Nephron (organoid): ENCODE measurements around the gene C9orf43.
"Not testable (repeated sequence)": the region's sequence is repeated elsewhere in the genome, so short reads cannot be mapped to it uniquely, and the experiment has no call there.

Experiments
- H3K27ac Mint-ChIP-seq, 3 experiments: 2 replicates each; pipeline ENCODE4 v1.8.0; 2020; ENCODE audit warnings: mixed read lengths in 3 of 3, mild to moderate bottlenecking in 2 of 3, moderate library complexity in 1 of 3
- H3K27me3 Mint-ChIP-seq: 2 replicates; pipeline ENCODE4 v1.8.0; 2021; ENCODE audit warnings: low read depth, mild to moderate bottlenecking, moderate library complexity, mixed read lengths
- H3K36me3 Mint-ChIP-seq: 2 replicates; pipeline ENCODE4 v1.8.0; 2020; ENCODE audit warnings: low read depth, mixed read lengths
- H3K4me1 Mint-ChIP-seq: 2 replicates; pipeline ENCODE4 v1.8.0; 2020; ENCODE audit warnings: mixed read lengths
- H3K4me3 Mint-ChIP-seq, 3 experiments: 2 replicates each; pipeline ENCODE4 v1.8.0; 2020; ENCODE audit warnings: mild to moderate bottlenecking in 3 of 3, mixed read lengths in 3 of 3, moderate library complexity in 2 of 3
- H3K9me3 Mint-ChIP-seq: 2 replicates; pipeline ENCODE4 v1.8.0; 2020; ENCODE audit warnings: mixed read lengths
- TF ChIP-seq, protein P1 (sequence below), 3 experiments: fragments of 200-600 bp; sonication (generic); IDR thresholded peaks; one replicate each; pipeline ENCODE4 v1.5.0; 2021; ENCODE audit warnings: antibody characterized with exemption in 3 of 3; ENCODE audit not compliant: unreplicated experiment in 3 of 3

Gene C9orf43

DNA sequence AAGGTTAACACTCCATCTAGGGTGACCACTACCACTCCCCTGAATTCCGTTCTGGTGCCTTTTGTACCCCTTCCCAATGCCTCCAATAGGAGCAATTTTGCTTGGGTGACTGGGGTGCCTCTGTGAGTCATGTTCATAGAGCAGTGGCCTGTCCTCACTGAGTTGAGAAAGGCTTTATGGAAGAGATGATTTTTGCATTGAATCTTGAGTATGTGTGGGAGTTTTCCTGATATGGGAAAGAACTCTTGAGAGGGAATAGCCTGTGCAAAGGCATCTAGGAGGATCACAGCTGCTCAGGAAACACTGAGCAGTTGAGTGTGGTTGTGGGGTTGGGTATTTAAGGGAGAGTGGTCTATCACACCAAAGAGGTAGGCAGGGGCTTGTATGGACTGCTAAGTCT, 16.2 kb downstream of the C9orf43 start:
- Mint-ChIP-seq H3K4me3 (no peak overlapping the region), H3K27me3 (peaks cover 6% of the 10 kb centered on the region), H3K27ac (no peak overlapping the region), H3K4me1 (no peaks in the 10 kb centered on the region), H3K9me3 (no peaks in the 10 kb centered on the region), H3K36me3 (no peaks in the 10 kb centered on the region)
- TF ChIP-seq, protein P1, sequence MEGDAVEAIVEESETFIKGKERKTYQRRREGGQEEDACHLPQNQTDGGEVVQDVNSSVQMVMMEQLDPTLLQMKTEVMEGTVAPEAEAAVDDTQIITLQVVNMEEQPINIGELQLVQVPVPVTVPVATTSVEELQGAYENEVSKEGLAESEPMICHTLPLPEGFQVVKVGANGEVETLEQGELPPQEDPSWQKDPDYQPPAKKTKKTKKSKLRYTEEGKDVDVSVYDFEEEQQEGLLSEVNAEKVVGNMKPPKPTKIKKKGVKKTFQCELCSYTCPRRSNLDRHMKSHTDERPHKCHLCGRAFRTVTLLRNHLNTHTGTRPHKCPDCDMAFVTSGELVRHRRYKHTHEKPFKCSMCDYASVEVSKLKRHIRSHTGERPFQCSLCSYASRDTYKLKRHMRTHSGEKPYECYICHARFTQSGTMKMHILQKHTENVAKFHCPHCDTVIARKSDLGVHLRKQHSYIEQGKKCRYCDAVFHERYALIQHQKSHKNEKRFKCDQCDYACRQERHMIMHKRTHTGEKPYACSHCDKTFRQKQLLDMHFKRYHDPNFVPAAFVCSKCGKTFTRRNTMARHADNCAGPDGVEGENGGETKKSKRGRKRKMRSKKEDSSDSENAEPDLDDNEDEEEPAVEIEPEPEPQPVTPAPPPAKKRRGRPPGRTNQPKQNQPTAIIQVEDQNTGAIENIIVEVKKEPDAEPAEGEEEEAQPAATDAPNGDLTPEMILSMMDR (IDR thresholded peaks at IDR 0.05; ENCODE audit: unreplicated experiment in 3 of 3): no peak

DNA sequence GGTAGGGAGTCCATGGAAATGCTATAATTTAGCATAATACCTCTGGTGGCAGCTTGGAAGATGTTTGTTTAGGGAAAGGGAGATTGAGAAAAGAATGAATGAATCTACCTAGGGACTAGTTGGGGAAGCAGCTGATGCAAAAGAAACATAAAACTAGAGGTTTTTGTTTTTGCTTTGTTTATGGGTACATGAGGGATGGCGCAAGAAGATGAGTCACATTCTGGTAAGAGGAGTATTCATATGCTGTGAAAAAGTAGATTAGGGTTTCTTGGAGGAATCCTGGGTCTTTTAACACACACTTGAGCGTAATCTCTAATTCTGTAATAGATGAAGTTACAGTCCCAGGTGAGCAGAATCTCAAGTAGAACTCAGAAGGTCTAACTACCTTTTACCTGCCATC, 17.1 kb downstream of the C9orf43 start:
- Mint-ChIP-seq H3K36me3 (no peaks in the 10 kb centered on the region), H3K9me3 (no peaks in the 10 kb centered on the region), H3K27ac (no peak overlapping the region), H3K4me1 (no peaks in the 10 kb centered on the region), H3K4me3 (no peak overlapping the region), H3K27me3 (peaks cover 6% of the 10 kb centered on the region)
- TF ChIP-seq, protein P1 (IDR thresholded peaks at IDR 0.05; ENCODE audit: unreplicated experiment in 3 of 3): no peak

DNA sequence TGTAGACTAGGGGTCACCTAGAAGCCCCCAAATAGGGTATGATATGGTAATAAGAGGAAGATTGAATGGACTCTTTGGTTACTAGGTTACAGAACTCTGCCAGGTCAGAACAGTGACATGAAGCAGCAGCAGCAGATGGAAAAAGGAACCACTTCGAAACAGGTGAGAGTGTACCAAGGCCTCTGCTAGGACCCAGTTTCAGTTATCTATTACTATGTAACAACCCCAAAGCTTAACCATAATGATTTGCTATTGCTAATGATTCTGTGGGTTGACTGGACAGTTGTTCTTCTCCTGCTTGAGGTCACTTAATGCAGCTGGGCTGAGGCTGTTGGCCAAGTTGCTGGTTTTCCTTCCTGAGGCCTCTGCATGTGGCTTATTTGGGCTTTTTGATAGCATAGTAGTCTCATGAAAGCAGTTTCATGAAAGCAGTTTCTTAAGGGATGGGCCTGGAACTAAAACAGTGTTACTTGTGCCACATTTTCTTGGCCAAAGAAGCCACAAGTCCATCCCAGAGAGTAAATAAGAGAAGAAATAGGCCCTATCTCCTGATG, 17.6 kb downstream of the C9orf43 start:
- Mint-ChIP-seq H3K4me1 (no peaks in the 10 kb centered on the region), H3K9me3 (no peaks in the 10 kb centered on the region), H3K4me3 (no peak overlapping the region), H3K27me3 (peaks cover 6% of the 10 kb centered on the region), H3K27ac (no peak overlapping the region), H3K36me3 (no peaks in the 10 kb centered on the region)
- TF ChIP-seq, protein P1 (IDR thresholded peaks at IDR 0.05; ENCODE audit: unreplicated experiment in 3 of 3): no peak

DNA sequence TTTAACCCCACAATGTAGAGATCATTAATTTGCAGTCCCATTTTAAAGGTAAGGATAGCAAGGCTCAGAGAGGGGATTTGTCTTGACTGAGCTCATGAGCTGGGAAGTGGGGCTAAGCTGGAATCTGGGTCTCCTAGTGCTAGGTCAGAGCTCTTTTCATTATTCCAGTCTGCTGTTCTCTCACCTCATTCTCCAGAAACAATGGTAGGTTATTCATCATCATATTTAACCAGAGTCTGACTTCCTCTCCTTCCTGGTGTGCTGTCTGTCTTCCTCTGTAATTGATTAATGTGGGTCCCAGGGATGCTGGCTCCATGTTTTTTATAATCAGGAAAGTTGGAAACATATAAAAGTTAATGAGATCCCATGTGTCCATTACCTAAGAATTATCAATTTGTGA, 20.6 kb downstream of the C9orf43 start:
- TF ChIP-seq, protein P1 (IDR thresholded peaks at IDR 0.05; ENCODE audit: unreplicated experiment in 3 of 3): no peak
- H3K4me1 Mint-ChIP-seq: no peaks in the 10 kb centered on the region
- no peak overlapping the region for H3K27ac Mint-ChIP-seq
- H3K27me3 Mint-ChIP-seq: peaks cover 4% of the 10 kb centered on the region
- no peak overlapping the region for H3K4me3 Mint-ChIP-seq
- no peaks in the 10 kb centered on the region for H3K36me3 Mint-ChIP-seq
- H3K9me3 Mint-ChIP-seq: no peaks in the 10 kb centered on the region

DNA sequence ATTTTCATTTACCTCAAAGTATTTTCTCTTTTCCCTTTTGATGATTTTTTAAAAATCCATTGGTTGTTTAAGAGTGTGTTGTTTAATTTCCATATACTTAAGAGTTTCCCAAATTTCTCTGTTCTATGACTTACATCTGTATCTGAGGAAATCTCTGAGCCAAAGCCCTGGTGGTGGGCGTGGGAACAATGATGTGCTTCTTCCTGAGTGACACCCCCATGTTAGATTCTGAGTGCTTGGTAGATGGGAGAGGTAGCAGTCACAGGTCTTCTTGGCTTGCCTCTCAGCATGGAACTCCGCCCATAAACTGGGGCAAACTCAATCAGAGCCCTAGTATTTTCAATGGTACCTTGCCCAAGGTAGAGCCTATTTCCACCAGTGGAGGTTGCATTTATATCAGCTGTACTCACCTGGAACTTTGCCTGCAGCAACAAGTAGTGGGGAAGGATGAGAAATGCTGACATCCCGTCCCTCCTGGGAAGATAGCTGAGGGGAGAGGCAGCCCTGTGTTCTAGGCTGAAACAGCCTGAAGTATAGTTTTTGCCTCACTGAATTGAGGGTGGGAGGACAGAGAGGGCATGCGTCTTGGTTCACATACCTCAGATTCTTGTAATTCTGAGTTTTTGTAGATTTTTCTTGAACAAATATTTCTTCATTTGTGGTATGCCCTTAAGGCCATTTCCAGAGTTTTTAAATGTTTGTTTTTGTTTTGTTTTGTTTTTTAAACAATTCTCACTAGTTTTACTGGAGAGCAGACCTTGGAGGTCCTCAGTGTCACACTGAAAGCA, 26.4 kb downstream of the C9orf43 start:
- no peak overlapping the region for H3K4me3 Mint-ChIP-seq
- no peaks in the 10 kb centered on the region for H3K4me1 Mint-ChIP-seq

DNA sequence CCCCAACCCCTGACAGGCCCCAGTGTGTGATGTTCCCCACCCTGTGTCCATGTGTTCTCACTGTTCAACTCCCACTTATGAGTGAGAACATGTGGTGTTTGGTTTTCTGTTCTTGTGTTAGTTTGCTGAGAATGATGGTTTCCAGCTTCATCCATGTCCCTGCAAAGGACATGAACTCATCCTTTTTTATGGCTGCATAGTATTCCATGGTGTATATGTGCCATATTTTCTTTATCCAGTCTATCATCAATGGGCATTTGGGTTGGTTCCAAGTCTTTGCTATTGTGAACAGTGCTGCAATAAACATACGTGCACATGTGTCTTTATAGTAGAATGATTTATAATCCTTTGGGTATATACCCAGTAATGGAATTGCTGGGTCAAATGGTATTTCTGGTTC, 27.2 kb downstream of the C9orf43 start:
- H3K27me3 Mint-ChIP-seq, H3K4me1 Mint-ChIP-seq, H3K36me3 Mint-ChIP-seq, H3K27ac Mint-ChIP-seq, H3K4me3 Mint-ChIP-seq, H3K9me3 Mint-ChIP-seq: not testable (repeated sequence)

More for the DNA sequence above, 26.4 kb downstream of the C9orf43 start:
- TF ChIP-seq, protein P1 (IDR thresholded peaks at IDR 0.05; ENCODE audit: unreplicated experiment in 3 of 3): no peak
- Mint-ChIP-seq H3K27me3 (peaks cover 4% of the 10 kb centered on the region), H3K27ac (no peak overlapping the region), H3K36me3 (no peaks in the 10 kb centered on the region), H3K9me3 (no peaks in the 10 kb centered on the region)
